Measurements from ENCODE around the gene TMEM44. TPM values are rescaled to one million over a fixed set of nuclear protein-coding genes. Genes with fewer than 3 reads are reported as not detected.

TMEM44 gene
- total RNA-seq, 1 donor from 2014 or later = 10.4 TPM

DNA sequence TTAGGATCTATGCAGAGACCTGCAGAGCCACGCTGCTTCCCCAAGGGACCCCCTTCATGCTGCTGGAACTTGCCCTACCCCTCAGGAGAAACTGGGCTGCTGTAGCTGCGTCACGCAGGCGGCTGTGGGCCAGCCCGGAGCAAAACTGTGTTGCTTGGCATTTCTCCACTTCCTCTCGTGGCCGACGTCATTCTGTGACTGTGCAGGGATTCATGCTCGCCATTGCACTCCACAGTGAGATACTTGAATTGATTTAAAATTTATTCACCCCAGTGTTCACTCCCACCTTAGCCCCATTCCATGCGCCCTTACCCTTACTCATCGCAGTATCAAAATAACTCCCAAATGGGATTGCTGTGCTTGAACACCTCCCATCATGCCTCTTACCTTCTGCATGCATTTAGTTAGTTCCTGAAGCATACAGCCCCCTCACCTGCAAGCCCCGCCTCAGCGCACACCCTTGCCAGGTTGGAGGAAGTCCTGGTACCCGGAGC is 45.7 kb downstream of the TMEM44 start:
- Histone ChIP-seq H2AFZ (replicated peaks) (no peak overlapping the region), H3K27me3 (no peaks in the 10 kb centered on the region), H3F3A (ENCODE audit: low read depth) (peaks cover 11% of the 10 kb centered on the region), H3K79me2 (ENCODE audit: low read depth) (peaks cover 13% of the 10 kb centered on the region), H3K9ac (no peak overlapping the region), H3K27ac (no peak overlapping the region), H4K20me1 (ENCODE audit: low read depth) (no peaks in the 10 kb centered on the region), H3K4me1 (no peaks in the 10 kb centered on the region), H3K36me3 (no peaks in the 10 kb centered on the region), H3K9me3 (ENCODE audit: low read depth) (no peaks in the 10 kb centered on the region), H3K4me3 (no peak overlapping the region), H3K4me2 (no peak overlapping the region)
- H3K4me1 Mint-ChIP-seq = peaks cover 10% of the 10 kb centered on the region
- no peak for TF ChIP-seq EZH2phosphoT487 (IDR thresholded peaks at IDR 0.05)
- TF ChIP-seq EZH2 (IDR thresholded peaks at IDR 0.05) = no peak
- TF ChIP-seq, protein P1, sequence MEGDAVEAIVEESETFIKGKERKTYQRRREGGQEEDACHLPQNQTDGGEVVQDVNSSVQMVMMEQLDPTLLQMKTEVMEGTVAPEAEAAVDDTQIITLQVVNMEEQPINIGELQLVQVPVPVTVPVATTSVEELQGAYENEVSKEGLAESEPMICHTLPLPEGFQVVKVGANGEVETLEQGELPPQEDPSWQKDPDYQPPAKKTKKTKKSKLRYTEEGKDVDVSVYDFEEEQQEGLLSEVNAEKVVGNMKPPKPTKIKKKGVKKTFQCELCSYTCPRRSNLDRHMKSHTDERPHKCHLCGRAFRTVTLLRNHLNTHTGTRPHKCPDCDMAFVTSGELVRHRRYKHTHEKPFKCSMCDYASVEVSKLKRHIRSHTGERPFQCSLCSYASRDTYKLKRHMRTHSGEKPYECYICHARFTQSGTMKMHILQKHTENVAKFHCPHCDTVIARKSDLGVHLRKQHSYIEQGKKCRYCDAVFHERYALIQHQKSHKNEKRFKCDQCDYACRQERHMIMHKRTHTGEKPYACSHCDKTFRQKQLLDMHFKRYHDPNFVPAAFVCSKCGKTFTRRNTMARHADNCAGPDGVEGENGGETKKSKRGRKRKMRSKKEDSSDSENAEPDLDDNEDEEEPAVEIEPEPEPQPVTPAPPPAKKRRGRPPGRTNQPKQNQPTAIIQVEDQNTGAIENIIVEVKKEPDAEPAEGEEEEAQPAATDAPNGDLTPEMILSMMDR (IDR thresholded peaks at IDR 0.05) = no peak
- H3K4me3 Mint-ChIP-seq = no peak overlapping the region
- H3K9me3 Mint-ChIP-seq = no peaks in the 10 kb centered on the region
- H3K36me3 Mint-ChIP-seq = no peaks in the 10 kb centered on the region
- no peak for DNase-seq (ENCODE audit: low spot score)
- no peak overlapping the region for H3K27ac Mint-ChIP-seq
- no peaks in the 10 kb centered on the region for H3K27me3 Mint-ChIP-seq (ENCODE audit: insufficient read depth, low read depth)

DNA sequence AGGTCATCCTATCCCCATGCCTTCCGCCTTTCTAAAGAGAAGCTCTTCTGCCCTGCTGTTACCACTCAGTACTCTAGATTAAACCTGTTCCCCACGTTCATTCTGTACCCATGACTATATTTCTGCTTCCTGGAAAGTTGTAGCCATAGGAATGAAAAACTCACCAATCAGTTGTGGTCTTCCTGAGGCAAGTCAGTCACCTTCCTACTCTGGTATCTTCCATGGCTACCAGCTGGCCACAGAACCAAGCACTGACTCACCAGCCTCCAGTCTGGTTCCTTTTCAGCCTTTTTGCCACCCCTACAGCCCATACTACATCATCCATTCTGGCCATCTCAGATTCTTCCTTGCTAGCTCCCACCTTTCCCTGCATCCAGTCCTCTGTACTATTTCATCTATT is 46.4 kb downstream of the TMEM44 start:
- no peaks in the 10 kb centered on the region for H3K9me3 ChIP-seq (ENCODE audit: low read depth)

DNA sequence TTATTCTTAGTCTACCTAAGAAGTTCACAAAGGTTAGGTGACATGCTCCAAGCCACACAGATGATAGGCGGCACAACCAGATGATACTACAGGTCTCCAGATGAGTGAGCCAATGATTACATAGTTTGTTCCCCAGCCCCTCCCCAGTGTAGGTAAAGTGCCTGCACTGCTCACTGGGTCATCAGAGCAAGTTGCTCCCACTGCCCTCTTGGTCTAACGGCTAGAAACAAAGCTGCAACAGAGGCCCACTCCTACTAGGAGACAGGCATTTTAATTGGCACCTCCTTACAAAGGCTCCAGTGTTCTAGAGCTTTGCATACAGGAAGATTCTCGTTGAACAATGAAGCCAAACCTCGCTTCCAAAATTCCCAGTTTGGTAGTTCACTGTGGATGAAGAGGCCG is 47.3 kb downstream of the TMEM44 start:
- no peak for DNase-seq (ENCODE audit: low spot score)
- H3K9me3 Mint-ChIP-seq = peaks cover 3% of the 10 kb centered on the region
- peak overlapping the region; percentile 14 for H3K4me3 Mint-ChIP-seq
- TF ChIP-seq EZH2 (IDR thresholded peaks at IDR 0.05) (no peak), EZH2phosphoT487 (IDR thresholded peaks at IDR 0.05) (no peak)
- TF ChIP-seq, protein P1 (IDR thresholded peaks at IDR 0.05) = no peak
- Histone ChIP-seq H3K36me3 (no peaks in the 10 kb centered on the region), H3K79me2 (ENCODE audit: low read depth) (peaks cover 13% of the 10 kb centered on the region), H3K4me2 (no peak overlapping the region), H3K4me3 (no peak overlapping the region), H3K9me3 (ENCODE audit: low read depth) (no peaks in the 10 kb centered on the region), H3K9ac (no peak overlapping the region), H4K20me1 (ENCODE audit: low read depth) (no peaks in the 10 kb centered on the region), H3K27me3 (no peaks in the 10 kb centered on the region), H3F3A (ENCODE audit: low read depth) (peaks cover 17% of the 10 kb centered on the region), H3K27ac (no peak overlapping the region), H3K4me1 (no peaks in the 10 kb centered on the region), H2AFZ (replicated peaks) (no peak overlapping the region)
- H3K36me3 Mint-ChIP-seq = no peaks in the 10 kb centered on the region
- peaks cover 11% of the 10 kb centered on the region for H3K4me1 Mint-ChIP-seq
- no peaks in the 10 kb centered on the region for H3K27me3 Mint-ChIP-seq (ENCODE audit: insufficient read depth, low read depth)
- no peak overlapping the region for H3K27ac Mint-ChIP-seq

More for the DNA sequence above, 46.4 kb downstream of the TMEM44 start:
- H3K4me2 ChIP-seq = no peak overlapping the region
- TF ChIP-seq EZH2phosphoT487 (IDR thresholded peaks at IDR 0.05) = no peak
- TF ChIP-seq EZH2 (IDR thresholded peaks at IDR 0.05) = no peak
- TF ChIP-seq, protein P1 (IDR thresholded peaks at IDR 0.05) = no peak
- H3K9me3 Mint-ChIP-seq = peaks cover 2% of the 10 kb centered on the region
- DNase-seq (ENCODE audit: low spot score) = no peak
- no peak overlapping the region for H3K27ac ChIP-seq
- no peaks in the 10 kb centered on the region for H3K4me1 ChIP-seq
- H3K36me3 Mint-ChIP-seq = no peaks in the 10 kb centered on the region
- H3K27me3 Mint-ChIP-seq (ENCODE audit: insufficient read depth, low read depth) = no peaks in the 10 kb centered on the region
- peaks cover 17% of the 10 kb centered on the region for H3F3A ChIP-seq (ENCODE audit: low read depth)
- H3K4me3 ChIP-seq = no peak overlapping the region
- H4K20me1 ChIP-seq (ENCODE audit: low read depth) = no peaks in the 10 kb centered on the region
- H3K27ac Mint-ChIP-seq = no peak overlapping the region
- H3K36me3 ChIP-seq = no peaks in the 10 kb centered on the region
- H2AFZ ChIP-seq (replicated peaks) = no peak overlapping the region
- peaks cover 11% of the 10 kb centered on the region for H3K4me1 Mint-ChIP-seq
- H3K9ac ChIP-seq = no peak overlapping the region
- no peaks in the 10 kb centered on the region for H3K27me3 ChIP-seq
- peaks cover 13% of the 10 kb centered on the region for H3K79me2 ChIP-seq (ENCODE audit: low read depth)
- no peak overlapping the region for H3K4me3 Mint-ChIP-seq
